ENCODE measurements around the gene LCAT.
A peak's percentile ranks its signal among the peaks of the same experiment; 100 is the strongest.

LCAT gene

GRCh38 chr16:67968400-67969253, 24.7 kb upstream of the LCAT start, which contains the start of gene SLC12A4:
SLC12A4 (minus strand) TSS chr16:67968637; CDS start chr16:67968553, 84 bp downstream.
- DNase-seq, result peak; percentile 83 to 94 (median 85)

GRCh38 chr16:67967958-67968399, 24.1 kb upstream of the LCAT start:
- DNase-seq, result peak; percentile 26 to 66 (median 48)

GRCh38 chr16:67967183-67967957, 23.4 kb upstream of the LCAT start:
- DNase-seq, result no peak

- peak in 2 of 3 donors; percentile 30 to 52 for DNase-seq
Measured at GRCh38 chr16:67966549-67967182, 22.7 kb upstream of the LCAT start.

GRCh38 chr16:67965668-67966548, 22.0 kb upstream of the LCAT start:
- no peak for DNase-seq

GRCh38 chr16:67964477-67965131, 20.7 kb upstream of the LCAT start:
- no peak for DNase-seq

GRCh38 chr16:67963662-67964321, 19.9 kb upstream of the LCAT start:
- no peak for DNase-seq

GRCh38 chr16:67963292-67963661, 19.4 kb upstream of the LCAT start:
- no peak for DNase-seq

GRCh38 chr16:67962135-67962534, 18.2 kb upstream of the LCAT start:
- DNase-seq, result no peak

GRCh38 chr16:67961551-67961957, 17.6 kb upstream of the LCAT start:
- no peak for DNase-seq

GRCh38 chr16:67959536-67960329, 15.8 kb upstream of the LCAT start:
- no peak for DNase-seq

GRCh38 chr16:67957622-67958021, 13.7 kb upstream of the LCAT start:
- DNase-seq, result no peak

- no peak for DNase-seq
Measured at GRCh38 chr16:67954421-67955196, 10.7 kb upstream of the LCAT start.

GRCh38 chr16:67953641-67954375, 9.9 kb upstream of the LCAT start:
- DNase-seq, result no peak

- no peak for DNase-seq
Measured at GRCh38 chr16:67951485-67951884, 7.6 kb upstream of the LCAT start.

GRCh38 chr16:67950335-67950843, 6.5 kb upstream of the LCAT start:
- DNase-seq, result no peak

- no peak for DNase-seq
Measured at GRCh38 chr16:67949645-67950044, 5.7 kb upstream of the LCAT start.

- DNase-seq, result no peak
Measured at GRCh38 chr16:67948015-67948414, 4.1 kb upstream of the LCAT start.

Measured in suppressor macrophage treated with lipopolysaccharide for 1 hour (primary cell).